HUES6 (cell line): ENCODE measurements around the gene MITF.
"Not testable (repeated sequence)": the region's sequence is repeated elsewhere in the genome, so short reads cannot be mapped to it uniquely, and the experiment has no call there.

ENCODE experiments used
- H3K27ac ChIP-seq: 2 replicates; pipeline ENCODE4 v1.7.0; 2013; ENCODE audit warnings: low read depth, mild to moderate bottlenecking, low read length, inconsistent platforms
- H3K27me3 ChIP-seq: 2 replicates; pipeline ENCODE4 v1.6.1; 2013; ENCODE audit warnings: low read length; ENCODE audit not compliant: control insufficient read depth, insufficient read depth
- H3K36me3 ChIP-seq: 2 replicates; pipeline ENCODE4 v1.6.1; 2013; ENCODE audit warnings: low read length; ENCODE audit not compliant: control insufficient read depth, insufficient read depth
- H3K4me1 ChIP-seq: 2 replicates; pipeline ENCODE4 v1.6.1; 2013; ENCODE audit warnings: low read length; ENCODE audit not compliant: control insufficient read depth, insufficient read depth
- H3K4me3 ChIP-seq: 2 replicates; pipeline ENCODE4 v1.5.1; 2013; ENCODE audit warnings: low read depth, low read length
- H3K9ac ChIP-seq: one replicate; pipeline ENCODE4 v1.6.1; 2013; ENCODE audit warnings: mild to moderate bottlenecking, low read length
- H3K9me3 ChIP-seq: 2 replicates; pipeline ENCODE4 v1.6.1; 2013; ENCODE audit warnings: low read depth, low read length; ENCODE audit not compliant: control insufficient read depth, insufficient read depth

MITF gene

GRCh38 chr3:69892706-69893105, 153.4 kb downstream of the MITF start:
- Histone ChIP-seq H3K4me3 (no peak overlapping the region), H3K36me3 (no peaks in the 10 kb centered on the region), H3K27me3 (peaks cover 6% of the 10 kb centered on the region; the same call in 1 of the 2 replicates), H3K9me3 (no peaks in the 10 kb centered on the region), H3K4me1 (peaks cover 10% of the 10 kb centered on the region; the same call in 1 of the 2 replicates), H3K9ac (no peak overlapping the region), H3K27ac (no peak overlapping the region)

GRCh38 chr3:69893274-69893673, 154.0 kb downstream of the MITF start:
- H3K4me1 ChIP-seq = peaks cover 10% of the 10 kb centered on the region; the same call in 1 of the 2 replicates
- H3K4me3 ChIP-seq = no peak overlapping the region
- H3K9ac ChIP-seq = no peak overlapping the region
- no peaks in the 10 kb centered on the region for H3K9me3 ChIP-seq
- H3K36me3 ChIP-seq = no peaks in the 10 kb centered on the region
- H3K27ac ChIP-seq = no peak overlapping the region
- peaks cover 6% of the 10 kb centered on the region; the same call in 1 of the 2 replicates for H3K27me3 ChIP-seq

- peaks cover 10% of the 10 kb centered on the region; the same call in 1 of the 2 replicates for H3K4me1 ChIP-seq
- peaks cover 6% of the 10 kb centered on the region; the same call in 1 of the 2 replicates for H3K27me3 ChIP-seq
- no peaks in the 10 kb centered on the region for H3K9me3 ChIP-seq
- H3K4me3 ChIP-seq = no peak overlapping the region
- no peaks in the 10 kb centered on the region for H3K36me3 ChIP-seq
- no peak overlapping the region for H3K27ac ChIP-seq
- no peak overlapping the region for H3K9ac ChIP-seq
Measured at GRCh38 chr3:69896095-69896494, 156.8 kb downstream of the MITF start.

- no peak overlapping the region for H3K9ac ChIP-seq
- H3K27me3 ChIP-seq = 0 out of 2 replicates have a peak, but pooled peaks cover 3% of the 10 kb centered on the region
- no peaks in the 10 kb centered on the region for H3K4me1 ChIP-seq
- no peaks in the 10 kb centered on the region for H3K9me3 ChIP-seq
- no peak overlapping the region for H3K4me3 ChIP-seq
- H3K27ac ChIP-seq = no peak overlapping the region
- H3K36me3 ChIP-seq = no peaks in the 10 kb centered on the region
Measured at GRCh38 chr3:69900331-69900730, 161.1 kb downstream of the MITF start.

- Histone ChIP-seq H3K4me1 (no peaks in the 10 kb centered on the region), H3K27me3 (0 out of 2 replicates have a peak, but pooled peaks cover 2% of the 10 kb centered on the region), H3K36me3 (no peaks in the 10 kb centered on the region), H3K4me3 (no peak overlapping the region), H3K9ac (no peak overlapping the region), H3K27ac (no peak overlapping the region), H3K9me3 (no peaks in the 10 kb centered on the region)
Measured at GRCh38 chr3:69901802-69902201, 162.5 kb downstream of the MITF start.

- Histone ChIP-seq H3K9me3 (no peaks in the 10 kb centered on the region), H3K27ac (no peak overlapping the region), H3K4me3 (no peak overlapping the region), H3K4me1 (no peaks in the 10 kb centered on the region), H3K9ac (no peak overlapping the region), H3K27me3 (no peaks in the 10 kb centered on the region), H3K36me3 (no peaks in the 10 kb centered on the region)
Measured at GRCh38 chr3:69902386-69902785, 163.1 kb downstream of the MITF start.

GRCh38 chr3:69906351-69906966, 167.2 kb downstream of the MITF start:
- Histone ChIP-seq H3K27me3 (no peaks in the 10 kb centered on the region), H3K27ac (no peak overlapping the region), H3K4me3 (no peak overlapping the region), H3K4me1 (no peaks in the 10 kb centered on the region), H3K9me3 (peaks cover 15% of the 10 kb centered on the region), H3K36me3 (no peaks in the 10 kb centered on the region), H3K9ac (no peak overlapping the region)

- Histone ChIP-seq H3K27ac (no peak overlapping the region), H3K4me1 (no peaks in the 10 kb centered on the region), H3K36me3 (no peaks in the 10 kb centered on the region), H3K9me3 (peaks cover 15% of the 10 kb centered on the region), H3K27me3 (no peaks in the 10 kb centered on the region), H3K4me3 (no peak overlapping the region), H3K9ac (no peak overlapping the region)
Measured at GRCh38 chr3:69907554-69907953, 168.3 kb downstream of the MITF start.

GRCh38 chr3:69909859-69910258, 170.6 kb downstream of the MITF start:
- not testable (repeated sequence) for H3K36me3 ChIP-seq, H3K27ac ChIP-seq, H3K4me3 ChIP-seq, H3K27me3 ChIP-seq, H3K9ac ChIP-seq, H3K4me1 ChIP-seq
- H3K9me3 ChIP-seq = peaks cover 15% of the 10 kb centered on the region

GRCh38 chr3:69913422-69913821, 174.2 kb downstream of the MITF start:
- H3K36me3 ChIP-seq = no peaks in the 10 kb centered on the region
- no peaks in the 10 kb centered on the region for H3K27me3 ChIP-seq
- H3K27ac ChIP-seq = no peak overlapping the region
- no peak overlapping the region for H3K4me3 ChIP-seq
- no peak overlapping the region for H3K9ac ChIP-seq
- no peaks in the 10 kb centered on the region for H3K4me1 ChIP-seq
- peaks cover 20% of the 10 kb centered on the region for H3K9me3 ChIP-seq

GRCh38 chr3:69914395-69914794, 175.1 kb downstream of the MITF start:
- peaks cover 14% of the 10 kb centered on the region for H3K9me3 ChIP-seq
- no peak overlapping the region for H3K27ac ChIP-seq
- no peaks in the 10 kb centered on the region for H3K36me3 ChIP-seq
- no peaks in the 10 kb centered on the region for H3K27me3 ChIP-seq
- H3K9ac ChIP-seq = no peak overlapping the region
- no peak overlapping the region for H3K4me3 ChIP-seq
- no peaks in the 10 kb centered on the region for H3K4me1 ChIP-seq
